ENCODE results near the gene POGK. TPM values are rescaled to one million over a fixed set of nuclear protein-coding genes. Genes with fewer than 3 reads are reported as not detected.
A peak's percentile ranks its signal among the peaks of the same experiment; 100 is the strongest.

POGK gene
- total RNA-seq, 4 donors from 2014 or later, result 16.8 to 29.9 (median 24.9) TPM

DNA sequence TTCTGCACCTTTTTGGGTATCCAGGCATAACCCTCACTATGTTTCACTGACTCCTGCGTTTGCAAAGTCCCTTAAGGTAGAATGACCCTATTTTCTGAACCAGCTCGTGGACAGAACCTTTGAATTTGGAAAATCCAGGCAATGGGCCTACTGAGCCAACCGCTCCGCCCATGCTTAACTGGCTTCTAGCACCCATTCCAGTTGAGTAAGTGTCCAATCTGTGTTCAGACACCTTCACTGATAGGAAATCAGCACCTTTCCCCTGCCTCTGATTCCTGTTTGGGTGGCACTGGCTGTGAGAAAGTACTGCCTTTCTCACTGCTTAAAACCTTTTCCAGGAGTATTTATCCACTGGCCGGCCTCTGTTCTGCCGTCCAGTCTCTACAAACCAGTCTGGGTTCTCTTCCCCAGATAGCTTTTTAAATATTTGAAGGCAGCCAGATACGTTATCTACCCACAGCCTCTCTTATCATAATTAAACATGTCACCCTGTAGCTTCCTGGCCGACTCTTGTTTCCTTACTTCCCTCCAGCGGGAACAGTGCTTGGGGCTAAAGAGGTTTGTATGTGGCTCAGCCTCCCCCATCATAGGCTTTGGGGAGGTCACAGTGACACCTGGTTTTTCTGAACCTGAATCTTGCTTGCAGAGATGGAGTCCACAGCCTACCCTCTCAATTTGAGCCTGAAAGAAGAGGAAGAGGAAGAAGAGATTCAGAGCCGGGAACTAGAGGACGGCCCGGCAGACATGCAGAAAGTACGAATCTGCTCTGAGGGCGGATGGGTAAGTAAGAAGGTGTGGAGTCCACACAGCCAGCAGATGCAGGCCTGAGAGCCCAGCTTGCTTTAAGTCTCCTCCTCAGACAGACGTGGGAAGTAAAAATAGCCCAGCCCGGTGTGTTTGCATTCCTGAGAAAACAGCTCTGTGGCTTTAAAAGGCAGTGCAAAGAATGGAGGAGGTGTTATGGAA is 1.3 kb downstream of the POGK start:
- WGBS, 2 donors (ENCODE audit: low coverage in 1 of 2), result 7 to 28% methylated on average over 2 to 16 of the region's 16 CpGs
- Histone ChIP-seq H3K9me3 (no peaks in the 10 kb centered on the region), H3K4me1 (peaks cover 25 to 56% (median 44%) of the 10 kb centered on the region in 4 donors), H3K27me3 (no peaks in the 10 kb centered on the region), H3K4me3 (peak overlapping the region; percentile 56 to 68 (median 65)), H3K36me3 (peaks cover 0 to 19% (median 1%) of the 10 kb centered on the region in 4 donors), H3K27ac (peak overlapping the region; percentile 93 to 97 (median 94))
- in situ Hi-C loops (cut with MboI; ENCODE audit: low pct_ligation_motif_present in 1 of 4, low pct_unique_long_range_greater_than_20kb in 1 of 4, low sequenced_read_pairs in 3 of 4), result no loop called here
- TF ChIP-seq EP300 (IDR thresholded peaks at IDR 0.05; ENCODE audit: low read depth) (no peak), POLR2A (IDR thresholded peaks at IDR 0.05) (no peak), POLR2AphosphoS5 (IDR thresholded peaks at IDR 0.05) (no peak)
- TF ChIP-seq, protein P1, sequence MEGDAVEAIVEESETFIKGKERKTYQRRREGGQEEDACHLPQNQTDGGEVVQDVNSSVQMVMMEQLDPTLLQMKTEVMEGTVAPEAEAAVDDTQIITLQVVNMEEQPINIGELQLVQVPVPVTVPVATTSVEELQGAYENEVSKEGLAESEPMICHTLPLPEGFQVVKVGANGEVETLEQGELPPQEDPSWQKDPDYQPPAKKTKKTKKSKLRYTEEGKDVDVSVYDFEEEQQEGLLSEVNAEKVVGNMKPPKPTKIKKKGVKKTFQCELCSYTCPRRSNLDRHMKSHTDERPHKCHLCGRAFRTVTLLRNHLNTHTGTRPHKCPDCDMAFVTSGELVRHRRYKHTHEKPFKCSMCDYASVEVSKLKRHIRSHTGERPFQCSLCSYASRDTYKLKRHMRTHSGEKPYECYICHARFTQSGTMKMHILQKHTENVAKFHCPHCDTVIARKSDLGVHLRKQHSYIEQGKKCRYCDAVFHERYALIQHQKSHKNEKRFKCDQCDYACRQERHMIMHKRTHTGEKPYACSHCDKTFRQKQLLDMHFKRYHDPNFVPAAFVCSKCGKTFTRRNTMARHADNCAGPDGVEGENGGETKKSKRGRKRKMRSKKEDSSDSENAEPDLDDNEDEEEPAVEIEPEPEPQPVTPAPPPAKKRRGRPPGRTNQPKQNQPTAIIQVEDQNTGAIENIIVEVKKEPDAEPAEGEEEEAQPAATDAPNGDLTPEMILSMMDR (IDR thresholded peaks at IDR 0.05), result no peak
- intact Hi-C loops (cut with DNase I; ENCODE audit: low total_unique reads), result no loop called here
- peak; percentile 30 for DNase-seq

- 67 to 71% methylated on average over 4 to 6 of the region's 6 CpGs for WGBS, 2 donors (ENCODE audit: low coverage in 1 of 2)
- in situ Hi-C loops (cut with MboI; ENCODE audit: low pct_ligation_motif_present in 1 of 4, low pct_unique_long_range_greater_than_20kb in 1 of 4, low sequenced_read_pairs in 3 of 4), result no loop called here
- H3K27me3 ChIP-seq, result no peaks in the 10 kb centered on the region
These were observed 4.0 kb downstream of the POGK start for GRCh38 chr1:166843322-166843721.

GRCh38 chr1:166843769-166844596 is 4.7 kb downstream of the POGK start:
- WGBS, 2 donors (ENCODE audit: low coverage in 1 of 2), result 38 to 76% methylated on average over 1 to 7 of the region's 7 CpGs
- in situ Hi-C loops (cut with MboI; ENCODE audit: low pct_ligation_motif_present in 1 of 4, low pct_unique_long_range_greater_than_20kb in 1 of 4, low sequenced_read_pairs in 3 of 4), result no loop called here

More at GRCh38 chr1:166843322-166843721, 4.0 kb downstream of the POGK start:
- DNase-seq, result no peak
- H3K4me1 ChIP-seq, result peaks cover 25 to 53% (median 41%) of the 10 kb centered on the region in 4 donors
- intact Hi-C loops (cut with DNase I; ENCODE audit: low total_unique reads), result no loop called here
- peaks cover 0 to 19% (median 5%) of the 10 kb centered on the region in 4 donors for H3K36me3 ChIP-seq
- H3K27ac ChIP-seq, result peak overlapping the region in 3 of 4 donors; percentile 46 to 53 (median 50)
- TF ChIP-seq, protein P1 (IDR thresholded peaks at IDR 0.05), result no peak
- TF ChIP-seq POLR2AphosphoS5 (IDR thresholded peaks at IDR 0.05) (no peak), EP300 (IDR thresholded peaks at IDR 0.05; ENCODE audit: low read depth) (no peak), POLR2A (IDR thresholded peaks at IDR 0.05) (no peak)
- no peak overlapping the region for H3K4me3 ChIP-seq
- H3K9me3 ChIP-seq, result no peaks in the 10 kb centered on the region

More at GRCh38 chr1:166843769-166844596, 4.7 kb downstream of the POGK start:
- Histone ChIP-seq H3K4me1 (peaks cover 23 to 47% (median 36%) of the 10 kb centered on the region in 4 donors), H3K36me3 (peaks cover 0 to 19% (median 7%) of the 10 kb centered on the region in 4 donors), H3K27me3 (no peaks in the 10 kb centered on the region), H3K9me3 (no peaks in the 10 kb centered on the region), H3K4me3 (no peak overlapping the region), H3K27ac (peak overlapping the region; percentile 42 to 53 (median 48))
- peak; percentile 15 for DNase-seq
- no peak for TF ChIP-seq POLR2AphosphoS5 (IDR thresholded peaks at IDR 0.05)
- no peak for TF ChIP-seq POLR2A (IDR thresholded peaks at IDR 0.05)
- no peak for TF ChIP-seq EP300 (IDR thresholded peaks at IDR 0.05; ENCODE audit: low read depth)
- TF ChIP-seq, protein P1 (IDR thresholded peaks at IDR 0.05), result no peak
- intact Hi-C loops (cut with DNase I; ENCODE audit: low total_unique reads), result no loop called here
